DND-41 (cell line): ENCODE results near the gene FBLN1.

ENCODE experiments used
- CTCF ChIP-seq: IDR thresholded peaks from 2 replicates; pipeline ENCODE4 v1.5.1; 2012; ENCODE audit warnings: borderline replicate concordance, low read length, moderate library complexity, mild to moderate bottlenecking; ENCODE audit not compliant: poor library complexity, severe bottlenecking; ENCODE audit errors: extremely low read depth
- EZH2 ChIP-seq: IDR thresholded peaks from 3 replicates; pipeline ENCODE4 v1.6.1; 2012; ENCODE audit warnings: borderline replicate concordance, low read depth, mild to moderate bottlenecking, moderate library complexity, low read length, inconsistent platforms; ENCODE audit not compliant: severe bottlenecking

DNA sequence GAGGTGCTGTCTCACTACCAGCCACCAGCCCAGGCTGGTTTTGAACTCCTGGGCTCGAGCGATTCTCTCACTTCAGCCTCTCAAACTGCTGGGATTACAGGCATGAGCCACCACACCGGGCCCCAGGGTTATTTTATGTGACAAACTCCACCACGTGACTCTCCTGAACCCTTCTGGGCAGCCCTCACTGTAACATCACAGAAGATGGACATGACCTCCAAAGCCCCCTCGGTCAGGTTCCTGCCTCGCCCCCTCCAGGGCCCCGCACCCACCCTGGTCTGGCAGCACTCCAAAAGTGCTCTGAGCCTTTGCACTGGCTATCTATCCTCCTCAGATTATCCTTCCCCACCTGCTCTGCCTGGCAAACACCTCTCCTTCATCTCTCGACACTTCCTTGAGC is 45.9 kb upstream of the FBLN1 start:
- TF ChIP-seq CTCF = no peak
- TF ChIP-seq EZH2 = no peak
